Measurements from ENCODE around the gene TSC1. TPM values are rescaled to one million over a fixed set of nuclear protein-coding genes. Genes with fewer than 3 reads are reported as not detected.

The TSC1 gene
- total RNA-seq, 1 experiment from 2014 or later: 53.5 TPM

DNA sequence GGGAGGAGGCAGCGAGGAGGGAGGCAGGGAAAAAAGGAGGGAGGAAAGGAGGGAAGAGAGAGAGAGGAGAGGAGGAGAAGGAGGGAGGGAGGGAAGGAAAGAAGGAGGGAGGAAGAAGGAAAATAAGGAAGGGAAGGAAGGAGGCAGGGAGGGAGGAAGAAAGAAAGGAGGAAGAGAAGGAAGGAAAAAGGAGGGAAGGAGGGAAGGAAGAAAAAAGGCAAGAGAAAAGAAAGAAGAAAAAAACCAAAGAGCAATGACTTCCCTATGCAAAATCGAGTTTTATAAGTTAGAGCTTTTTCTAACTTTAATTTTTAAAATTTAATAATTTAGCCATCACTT lies 33.7 kb upstream of the TSC1 start:
- Mint-ChIP-seq H3K36me3 (ENCODE audit: insufficient read depth, unreplicated experiment) (no peaks in the 10 kb centered on the region), H3K27ac (ENCODE audit: unreplicated experiment) (peak overlapping the region; percentile 58), H3K4me3 (ENCODE audit: unreplicated experiment) (peak overlapping the region; percentile 30), H3K27me3 (ENCODE audit: insufficient read depth, unreplicated experiment) (peaks cover 3% of the 10 kb centered on the region), H3K4me1 (ENCODE audit: low read depth, unreplicated experiment) (peaks cover 14% of the 10 kb centered on the region), H3K9me3 (ENCODE audit: unreplicated experiment) (no peaks in the 10 kb centered on the region)
- peaks cover 23% of the 10 kb centered on the region for H3K4me1 ChIP-seq
- intact Hi-C loops (cut with micrococcal nuclease; ENCODE audit: unreplicated experiment): no loop called here
- no TSS peak for BruUV-seq (replicated peaks)
- CTCF ChIA-PET: interaction anchor here (0.6 to 1.9 kb wide), 3 partner anchors 44 to 166 kb away, joined by 4 to 7 read pairs (median 6); partner anchors contain the start of gene GTF3C5
- H3K27me3 ChIP-seq (replicated peaks; ENCODE audit: control insufficient read depth, insufficient read depth, low read length): no peaks in the 10 kb centered on the region
- no peak for DNase-seq
- POLR2A ChIA-PET: no interaction called here
- H3K9me3 ChIP-seq: no peaks in the 10 kb centered on the region
- H3K4me3 ChIP-seq (ENCODE audit: low read depth, low read length): no peak overlapping the region
- TF ChIP-seq, protein P1, sequence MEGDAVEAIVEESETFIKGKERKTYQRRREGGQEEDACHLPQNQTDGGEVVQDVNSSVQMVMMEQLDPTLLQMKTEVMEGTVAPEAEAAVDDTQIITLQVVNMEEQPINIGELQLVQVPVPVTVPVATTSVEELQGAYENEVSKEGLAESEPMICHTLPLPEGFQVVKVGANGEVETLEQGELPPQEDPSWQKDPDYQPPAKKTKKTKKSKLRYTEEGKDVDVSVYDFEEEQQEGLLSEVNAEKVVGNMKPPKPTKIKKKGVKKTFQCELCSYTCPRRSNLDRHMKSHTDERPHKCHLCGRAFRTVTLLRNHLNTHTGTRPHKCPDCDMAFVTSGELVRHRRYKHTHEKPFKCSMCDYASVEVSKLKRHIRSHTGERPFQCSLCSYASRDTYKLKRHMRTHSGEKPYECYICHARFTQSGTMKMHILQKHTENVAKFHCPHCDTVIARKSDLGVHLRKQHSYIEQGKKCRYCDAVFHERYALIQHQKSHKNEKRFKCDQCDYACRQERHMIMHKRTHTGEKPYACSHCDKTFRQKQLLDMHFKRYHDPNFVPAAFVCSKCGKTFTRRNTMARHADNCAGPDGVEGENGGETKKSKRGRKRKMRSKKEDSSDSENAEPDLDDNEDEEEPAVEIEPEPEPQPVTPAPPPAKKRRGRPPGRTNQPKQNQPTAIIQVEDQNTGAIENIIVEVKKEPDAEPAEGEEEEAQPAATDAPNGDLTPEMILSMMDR (IDR thresholded peaks at IDR 0.05; ENCODE audit: insufficient read depth in 1 of 2, low read depth in 1 of 2, low read length in 1 of 2, severe bottlenecking in 1 of 2, unreplicated experiment in 1 of 2): no peak
- H3K36me3 ChIP-seq (ENCODE audit: control insufficient read depth, insufficient read depth, low read length): no peaks in the 10 kb centered on the region

DNA sequence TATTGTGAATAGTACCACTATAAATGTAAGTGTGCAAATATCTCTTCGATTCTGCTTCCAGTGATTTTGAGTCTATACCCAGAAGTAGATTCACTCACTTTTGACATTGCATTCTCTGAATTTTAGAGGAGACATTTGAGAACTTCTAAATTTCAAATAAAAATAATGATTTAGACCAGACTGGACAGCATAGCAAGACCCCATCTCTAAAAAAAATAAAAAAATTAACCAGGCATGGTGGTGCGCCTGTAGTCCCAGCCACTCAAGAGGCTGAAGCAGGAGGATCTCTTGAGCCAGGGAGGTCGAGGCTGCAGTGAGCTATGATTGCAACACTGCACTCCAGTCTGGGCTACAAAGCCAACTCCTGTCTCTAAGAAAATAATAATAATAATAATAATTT lies 32.2 kb upstream of the TSC1 start:
- Histone ChIP-seq H3K4me3 (ENCODE audit: low read depth, low read length) (no peak overlapping the region), H3K4me1 (peaks cover 17% of the 10 kb centered on the region), H3K27me3 (replicated peaks; ENCODE audit: control insufficient read depth, insufficient read depth, low read length) (no peaks in the 10 kb centered on the region), H3K9me3 (no peaks in the 10 kb centered on the region), H3K36me3 (ENCODE audit: control insufficient read depth, insufficient read depth, low read length) (no peaks in the 10 kb centered on the region)
- BruUV-seq (replicated peaks): no TSS peak
- H3K27me3 Mint-ChIP-seq (ENCODE audit: insufficient read depth, unreplicated experiment): peaks cover 6% of the 10 kb centered on the region
- no peaks in the 10 kb centered on the region for H3K9me3 Mint-ChIP-seq (ENCODE audit: unreplicated experiment)
- H3K4me1 Mint-ChIP-seq (ENCODE audit: low read depth, unreplicated experiment): peaks cover 7% of the 10 kb centered on the region
- TF ChIP-seq, protein P1 (IDR thresholded peaks at IDR 0.05; ENCODE audit: insufficient read depth in 1 of 2, low read depth in 1 of 2, low read length in 1 of 2, severe bottlenecking in 1 of 2, unreplicated experiment in 1 of 2): no peak
- CTCF ChIA-PET: no interaction called here
- H3K4me3 Mint-ChIP-seq (ENCODE audit: unreplicated experiment): no peak overlapping the region
- H3K36me3 Mint-ChIP-seq (ENCODE audit: insufficient read depth, unreplicated experiment): no peaks in the 10 kb centered on the region
- POLR2A ChIA-PET: interaction anchor here (1.2 kb wide), 1 partner anchor 45 kb away, joined by 4 read pairs; no protein-coding TSS in a partner anchor
- intact Hi-C loops (cut with micrococcal nuclease; ENCODE audit: unreplicated experiment): no loop called here
- no peak overlapping the region for H3K27ac Mint-ChIP-seq (ENCODE audit: unreplicated experiment)
- DNase-seq: no peak

DNA sequence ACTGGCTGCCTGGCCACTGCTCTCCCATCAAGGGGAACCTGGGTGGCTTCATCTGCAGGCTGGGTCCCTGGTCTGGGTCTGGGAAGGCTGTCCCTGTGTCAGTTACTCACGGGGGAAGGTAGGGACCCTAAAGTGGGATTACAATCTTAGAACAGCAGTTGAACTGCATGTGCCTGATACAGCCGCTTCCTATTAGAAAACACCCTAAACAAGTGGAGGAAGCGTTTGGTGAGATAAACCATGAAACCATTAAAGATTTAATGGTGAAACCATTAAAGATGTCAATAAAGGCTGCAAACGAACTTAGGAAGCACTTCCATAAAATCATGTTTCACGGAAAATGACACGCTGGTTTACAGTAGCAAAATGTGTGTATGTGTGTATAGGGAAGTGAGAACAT lies 31.5 kb upstream of the TSC1 start:
- no peak overlapping the region for H3K27ac Mint-ChIP-seq (ENCODE audit: unreplicated experiment)
- TF ChIP-seq, protein P1 (IDR thresholded peaks at IDR 0.05; ENCODE audit: insufficient read depth in 1 of 2, low read depth in 1 of 2, low read length in 1 of 2, severe bottlenecking in 1 of 2, unreplicated experiment in 1 of 2): no peak
- H3K27me3 Mint-ChIP-seq (ENCODE audit: insufficient read depth, unreplicated experiment): peaks cover 6% of the 10 kb centered on the region
- Histone ChIP-seq H3K4me1 (peaks cover 21% of the 10 kb centered on the region), H3K27me3 (replicated peaks; ENCODE audit: control insufficient read depth, insufficient read depth, low read length) (no peaks in the 10 kb centered on the region), H3K36me3 (ENCODE audit: control insufficient read depth, insufficient read depth, low read length) (no peaks in the 10 kb centered on the region), H3K4me3 (ENCODE audit: low read depth, low read length) (no peak overlapping the region), H3K9me3 (no peaks in the 10 kb centered on the region)
- DNase-seq: no peak
- CTCF ChIA-PET: no interaction called here
- no peaks in the 10 kb centered on the region for H3K9me3 Mint-ChIP-seq (ENCODE audit: unreplicated experiment)
- POLR2A ChIA-PET: no interaction called here
- peaks cover 7% of the 10 kb centered on the region for H3K4me1 Mint-ChIP-seq (ENCODE audit: low read depth, unreplicated experiment)
- no peak overlapping the region for H3K4me3 Mint-ChIP-seq (ENCODE audit: unreplicated experiment)
- no TSS peak for BruUV-seq (replicated peaks)
- no peaks in the 10 kb centered on the region for H3K36me3 Mint-ChIP-seq (ENCODE audit: insufficient read depth, unreplicated experiment)
- intact Hi-C loops (cut with micrococcal nuclease; ENCODE audit: unreplicated experiment): no loop called here

Data from Caco-2 (cell line).